Activated naive CD4-positive, alpha-beta T cell treated with anti-CD3 and anti-CD28 coated beads, Interleukin-2, amount 50 U/mL, for 24 hours (primary cell): ENCODE results near the gene MRPL17.
"Not testable (repeated sequence)": the region's sequence is repeated elsewhere in the genome, so short reads cannot be mapped to it uniquely, and the experiment has no call there.

Source experiments
- H3K27ac Mint-ChIP-seq: one replicate; pipeline ENCODE4 v1.8.0; 2021; ENCODE audit warnings: mild to moderate bottlenecking, mixed read lengths
- H3K27me3 Mint-ChIP-seq: one replicate; pipeline ENCODE4 v1.8.0; 2021; ENCODE audit warnings: mixed read lengths
- H3K36me3 Mint-ChIP-seq: one replicate; pipeline ENCODE4 v1.8.0; 2021; ENCODE audit warnings: mixed read lengths
- H3K4me1 Mint-ChIP-seq: one replicate; pipeline ENCODE4 v1.8.0; 2021; ENCODE audit warnings: mixed read lengths
- H3K4me3 Mint-ChIP-seq: one replicate; pipeline ENCODE4 v1.8.0; 2021; ENCODE audit warnings: mild to moderate bottlenecking, mixed read lengths
- H3K9me3 Mint-ChIP-seq: one replicate; pipeline ENCODE4 v1.8.0; 2021; ENCODE audit warnings: mixed read lengths

The MRPL17 gene

GRCh38 chr11:6693342-6694228 lies 10.4 kb upstream of the MRPL17 start:
- H3K4me3 Mint-ChIP-seq = peak overlapping the region; percentile 54
- H3K4me1 Mint-ChIP-seq = peaks cover 50% of the 10 kb centered on the region
- H3K36me3 Mint-ChIP-seq = peaks cover 1% of the 10 kb centered on the region
- H3K9me3 Mint-ChIP-seq = no peaks in the 10 kb centered on the region
- no peaks in the 10 kb centered on the region for H3K27me3 Mint-ChIP-seq
- H3K27ac Mint-ChIP-seq = peak overlapping the region; percentile 37

- peaks cover 1% of the 10 kb centered on the region for H3K36me3 Mint-ChIP-seq
- H3K27me3 Mint-ChIP-seq = no peaks in the 10 kb centered on the region
- H3K27ac Mint-ChIP-seq = no peak overlapping the region
- H3K4me3 Mint-ChIP-seq = no peak overlapping the region
- peaks cover 46% of the 10 kb centered on the region for H3K4me1 Mint-ChIP-seq
- no peaks in the 10 kb centered on the region for H3K9me3 Mint-ChIP-seq
Measured at GRCh38 chr11:6692128-6692527, 9.0 kb upstream of the MRPL17 start.

- peaks cover 35% of the 10 kb centered on the region for H3K4me1 Mint-ChIP-seq
- not testable (repeated sequence) for H3K4me3 Mint-ChIP-seq, H3K27me3 Mint-ChIP-seq, H3K9me3 Mint-ChIP-seq, H3K27ac Mint-ChIP-seq, H3K36me3 Mint-ChIP-seq
Measured at GRCh38 chr11:6690431-6691132, 7.4 kb upstream of the MRPL17 start.

GRCh38 chr11:6687876-6688275 lies 4.7 kb upstream of the MRPL17 start:
- Mint-ChIP-seq H3K27me3 (no peaks in the 10 kb centered on the region), H3K9me3 (no peaks in the 10 kb centered on the region), H3K36me3 (peaks cover 2% of the 10 kb centered on the region), H3K27ac (no peak overlapping the region), H3K4me1 (peaks cover 17% of the 10 kb centered on the region), H3K4me3 (no peak overlapping the region)

- Mint-ChIP-seq H3K9me3 (no peaks in the 10 kb centered on the region), H3K27me3 (no peaks in the 10 kb centered on the region), H3K36me3 (peaks cover 11% of the 10 kb centered on the region), H3K4me3 (no peak overlapping the region), H3K27ac (no peak overlapping the region), H3K4me1 (peaks cover 21% of the 10 kb centered on the region)
Measured at GRCh38 chr11:6686006-6686405, 2.9 kb upstream of the MRPL17 start.

- H3K9me3 Mint-ChIP-seq, H3K27me3 Mint-ChIP-seq: not testable (repeated sequence)
- H3K4me1 Mint-ChIP-seq = peaks cover 29% of the 10 kb centered on the region
- peaks cover 12% of the 10 kb centered on the region for H3K36me3 Mint-ChIP-seq
- peak overlapping the region; percentile 98 for H3K4me3 Mint-ChIP-seq
- peak overlapping the region; percentile 92 for H3K27ac Mint-ChIP-seq
Measured at GRCh38 chr11:6684068-6684467, 928 bp upstream of the MRPL17 start.

GRCh38 chr11:6682591-6682935 lies 577 bp downstream of the MRPL17 start:
- peaks cover 12% of the 10 kb centered on the region for H3K36me3 Mint-ChIP-seq
- H3K4me3 Mint-ChIP-seq = peak overlapping the region; percentile 98
- H3K9me3 Mint-ChIP-seq = no peaks in the 10 kb centered on the region
- H3K27ac Mint-ChIP-seq = peak overlapping the region; percentile 99
- H3K27me3 Mint-ChIP-seq = no peaks in the 10 kb centered on the region
- H3K4me1 Mint-ChIP-seq = peaks cover 37% of the 10 kb centered on the region

- H3K9me3 Mint-ChIP-seq = no peaks in the 10 kb centered on the region
- peak overlapping the region; percentile 99 for H3K27ac Mint-ChIP-seq
- H3K36me3 Mint-ChIP-seq = peaks cover 12% of the 10 kb centered on the region
- no peaks in the 10 kb centered on the region for H3K27me3 Mint-ChIP-seq
- H3K4me1 Mint-ChIP-seq = peaks cover 37% of the 10 kb centered on the region
- H3K4me3 Mint-ChIP-seq = peak overlapping the region; percentile 98
Measured at GRCh38 chr11:6681949-6682348, 1.2 kb downstream of the MRPL17 start.

- Mint-ChIP-seq H3K27me3 (no peaks in the 10 kb centered on the region), H3K27ac (peak overlapping the region; percentile 33), H3K4me1 (peaks cover 37% of the 10 kb centered on the region), H3K4me3 (peak overlapping the region; percentile 98), H3K36me3 (peaks cover 12% of the 10 kb centered on the region), H3K9me3 (no peaks in the 10 kb centered on the region)
Measured at GRCh38 chr11:6681505-6681904, 1.6 kb downstream of the MRPL17 start.

GRCh38 chr11:6677018-6677417 lies 6.1 kb downstream of the MRPL17 start:
- no peak overlapping the region for H3K27ac Mint-ChIP-seq
- no peak overlapping the region for H3K4me3 Mint-ChIP-seq
- H3K36me3 Mint-ChIP-seq = peaks cover 8% of the 10 kb centered on the region
- no peaks in the 10 kb centered on the region for H3K9me3 Mint-ChIP-seq
- H3K27me3 Mint-ChIP-seq = no peaks in the 10 kb centered on the region
- peaks cover 64% of the 10 kb centered on the region for H3K4me1 Mint-ChIP-seq

GRCh38 chr11:6674862-6675261 lies 8.3 kb downstream of the MRPL17 start:
- H3K9me3 Mint-ChIP-seq = no peaks in the 10 kb centered on the region
- peaks cover 1% of the 10 kb centered on the region for H3K36me3 Mint-ChIP-seq
- peaks cover 70% of the 10 kb centered on the region for H3K4me1 Mint-ChIP-seq
- no peak overlapping the region for H3K4me3 Mint-ChIP-seq
- H3K27me3 Mint-ChIP-seq = no peaks in the 10 kb centered on the region
- no peak overlapping the region for H3K27ac Mint-ChIP-seq

GRCh38 chr11:6674219-6674597 lies 8.9 kb downstream of the MRPL17 start:
- no peaks in the 10 kb centered on the region for H3K36me3 Mint-ChIP-seq
- peak overlapping the region; percentile 69 for H3K27ac Mint-ChIP-seq
- no peaks in the 10 kb centered on the region for H3K27me3 Mint-ChIP-seq
- H3K4me1 Mint-ChIP-seq = peaks cover 74% of the 10 kb centered on the region
- H3K9me3 Mint-ChIP-seq = no peaks in the 10 kb centered on the region
- H3K4me3 Mint-ChIP-seq = no peak overlapping the region

GRCh38 chr11:6673523-6674218 lies 9.5 kb downstream of the MRPL17 start:
- Mint-ChIP-seq H3K36me3 (no peaks in the 10 kb centered on the region), H3K4me1 (peaks cover 74% of the 10 kb centered on the region), H3K9me3 (no peaks in the 10 kb centered on the region), H3K27me3 (no peaks in the 10 kb centered on the region), H3K27ac (peak overlapping the region; percentile 69), H3K4me3 (peak overlapping the region; percentile 47)

- H3K36me3 Mint-ChIP-seq = no peaks in the 10 kb centered on the region
- H3K4me1 Mint-ChIP-seq = peaks cover 84% of the 10 kb centered on the region
- H3K27me3 Mint-ChIP-seq = no peaks in the 10 kb centered on the region
- H3K27ac Mint-ChIP-seq = peak overlapping the region; percentile 61
- H3K9me3 Mint-ChIP-seq = no peaks in the 10 kb centered on the region
- no peak overlapping the region for H3K4me3 Mint-ChIP-seq
Measured at GRCh38 chr11:6671991-6672390, 11.1 kb downstream of the MRPL17 start.

GRCh38 chr11:6670202-6670830 lies 12.8 kb downstream of the MRPL17 start:
- Mint-ChIP-seq H3K4me1 (peaks cover 88% of the 10 kb centered on the region), H3K27me3 (no peaks in the 10 kb centered on the region), H3K4me3 (peak overlapping the region; percentile 30), H3K36me3 (no peaks in the 10 kb centered on the region), H3K9me3 (no peaks in the 10 kb centered on the region), H3K27ac (peak overlapping the region; percentile 48)
